ENCODE measurements around the gene ZBTB21.

GRCh38 chr21:41950941-41951351, 59.2 kb downstream of the ZBTB21 start:
- TF ChIP-seq TAF1 (IDR thresholded peaks at IDR 0.05; ENCODE audit: borderline replicate concordance, low read depth, low read length) (no peak), NFIC (IDR thresholded peaks at IDR 0.05; ENCODE audit: borderline replicate concordance) (no peak), CTCF (IDR thresholded peaks at IDR 0.05) (no peak), RCOR1 (IDR thresholded peaks at IDR 0.05; ENCODE audit: low read length) (no peak)
